ENCODE results near the gene CGNL1.

CGNL1 gene

GRCh38 chr15:57382215-57382614, 5.9 kb downstream of the CGNL1 start:
- in situ Hi-C loops (cut with MboI; ENCODE audit: low pct_unique_long_range_greater_than_20kb, low sequenced_read_pairs, unreplicated experiment), result no loop called here
- TF ChIP-seq, protein P1, sequence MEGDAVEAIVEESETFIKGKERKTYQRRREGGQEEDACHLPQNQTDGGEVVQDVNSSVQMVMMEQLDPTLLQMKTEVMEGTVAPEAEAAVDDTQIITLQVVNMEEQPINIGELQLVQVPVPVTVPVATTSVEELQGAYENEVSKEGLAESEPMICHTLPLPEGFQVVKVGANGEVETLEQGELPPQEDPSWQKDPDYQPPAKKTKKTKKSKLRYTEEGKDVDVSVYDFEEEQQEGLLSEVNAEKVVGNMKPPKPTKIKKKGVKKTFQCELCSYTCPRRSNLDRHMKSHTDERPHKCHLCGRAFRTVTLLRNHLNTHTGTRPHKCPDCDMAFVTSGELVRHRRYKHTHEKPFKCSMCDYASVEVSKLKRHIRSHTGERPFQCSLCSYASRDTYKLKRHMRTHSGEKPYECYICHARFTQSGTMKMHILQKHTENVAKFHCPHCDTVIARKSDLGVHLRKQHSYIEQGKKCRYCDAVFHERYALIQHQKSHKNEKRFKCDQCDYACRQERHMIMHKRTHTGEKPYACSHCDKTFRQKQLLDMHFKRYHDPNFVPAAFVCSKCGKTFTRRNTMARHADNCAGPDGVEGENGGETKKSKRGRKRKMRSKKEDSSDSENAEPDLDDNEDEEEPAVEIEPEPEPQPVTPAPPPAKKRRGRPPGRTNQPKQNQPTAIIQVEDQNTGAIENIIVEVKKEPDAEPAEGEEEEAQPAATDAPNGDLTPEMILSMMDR (IDR thresholded peaks at IDR 0.05; ENCODE audit: extremely low read depth, insufficient read depth, missing control alignments), result no peak
- DNase-seq (ENCODE audit: low spot score), result no peak

- in situ Hi-C loops (cut with MboI; ENCODE audit: low pct_unique_long_range_greater_than_20kb, low sequenced_read_pairs, unreplicated experiment), result no loop called here
Observed at GRCh38 chr15:57382969-57383368, 6.7 kb downstream of the CGNL1 start.

GRCh38 chr15:57384024-57384423, 7.7 kb downstream of the CGNL1 start:
- TF ChIP-seq, protein P1 (IDR thresholded peaks at IDR 0.05; ENCODE audit: extremely low read depth, insufficient read depth, missing control alignments), result no peak
- in situ Hi-C loops (cut with MboI; ENCODE audit: low pct_unique_long_range_greater_than_20kb, low sequenced_read_pairs, unreplicated experiment), result no loop called here
- DNase-seq (ENCODE audit: low spot score), result no peak

More at GRCh38 chr15:57382969-57383368, 6.7 kb downstream of the CGNL1 start:
- no peak for DNase-seq (ENCODE audit: low spot score)
- TF ChIP-seq, protein P1 (IDR thresholded peaks at IDR 0.05; ENCODE audit: extremely low read depth, insufficient read depth, missing control alignments), result no peak

DNA sequence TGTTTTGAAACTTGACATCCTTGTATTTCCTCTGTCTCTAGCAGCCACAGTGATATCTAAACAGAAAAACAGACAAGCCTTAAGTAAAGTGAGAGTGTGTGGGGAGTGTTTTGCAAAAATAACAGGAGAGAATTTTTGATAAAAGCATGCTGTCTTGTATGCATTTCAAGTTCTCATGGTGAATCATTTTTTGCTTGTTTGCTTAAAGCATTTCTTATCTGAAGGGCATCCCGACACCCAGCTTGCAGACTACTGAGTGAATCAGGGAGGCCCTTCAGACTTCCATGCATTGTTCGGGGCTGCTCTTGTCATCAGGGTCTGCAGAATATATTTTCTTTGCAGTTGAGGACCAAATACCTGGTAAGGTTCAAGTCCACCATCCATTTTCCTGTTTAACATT, 8.5 kb downstream of the CGNL1 start:
- no peak for DNase-seq (ENCODE audit: low spot score)
- TF ChIP-seq, protein P1 (IDR thresholded peaks at IDR 0.05; ENCODE audit: extremely low read depth, insufficient read depth, missing control alignments), result no peak
- in situ Hi-C loops (cut with MboI; ENCODE audit: low pct_unique_long_range_greater_than_20kb, low sequenced_read_pairs, unreplicated experiment), result no loop called here

DNA sequence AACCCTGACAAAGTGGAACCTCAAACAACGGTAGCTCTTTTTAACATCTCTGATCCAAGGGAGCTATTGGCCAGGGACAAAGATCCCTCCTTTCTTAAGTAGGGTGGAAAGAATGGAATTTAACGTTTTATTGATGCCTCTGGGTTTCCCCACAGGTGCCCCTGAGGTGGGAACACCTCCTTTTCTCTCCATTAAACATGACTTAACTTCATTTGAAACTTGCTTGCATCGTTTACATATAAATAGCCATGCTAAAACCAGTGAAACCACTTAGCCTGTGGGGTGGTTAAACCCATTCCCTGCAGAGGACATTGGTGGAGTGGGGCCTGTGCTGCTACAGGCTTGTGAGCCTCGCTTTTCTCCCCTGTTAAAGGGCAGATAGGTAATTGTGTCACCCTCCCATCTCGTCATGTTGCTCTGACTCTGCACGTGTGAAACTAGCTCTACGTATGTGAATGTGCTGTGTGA, 9.7 kb downstream of the CGNL1 start:
- in situ Hi-C loops (cut with MboI; ENCODE audit: low pct_unique_long_range_greater_than_20kb, low sequenced_read_pairs, unreplicated experiment), result no loop called here
- TF ChIP-seq, protein P1 (IDR thresholded peaks at IDR 0.05; ENCODE audit: extremely low read depth, insufficient read depth, missing control alignments), result no peak
- DNase-seq (ENCODE audit: low spot score), result no peak

DNA sequence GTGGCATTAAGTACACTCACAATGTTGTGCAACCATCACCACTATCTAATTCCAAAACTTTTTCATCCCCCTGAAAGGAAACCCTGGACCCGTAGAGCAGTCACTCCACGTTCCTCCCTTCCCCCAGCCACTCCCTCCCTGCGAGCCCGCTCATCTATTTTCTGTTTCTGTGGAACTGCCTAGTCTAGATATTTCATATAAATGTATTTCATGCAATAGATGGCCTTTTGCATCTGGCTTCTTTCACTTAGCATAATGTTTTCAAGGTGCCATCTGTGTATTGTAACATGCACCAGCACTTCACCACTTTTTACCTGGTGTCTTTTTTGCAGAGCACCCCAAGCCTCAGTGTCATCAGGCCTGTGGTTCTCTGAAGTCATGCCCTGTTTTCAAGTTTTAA, 10.7 kb downstream of the CGNL1 start:
- no peak for DNase-seq (ENCODE audit: low spot score)
- in situ Hi-C loops (cut with MboI; ENCODE audit: low pct_unique_long_range_greater_than_20kb, low sequenced_read_pairs, unreplicated experiment), result no loop called here
- TF ChIP-seq, protein P1 (IDR thresholded peaks at IDR 0.05; ENCODE audit: extremely low read depth, insufficient read depth, missing control alignments), result no peak
